GM12891 (cell line): ENCODE results near the gene SERPIND1.

Source experiments
- POLR2A ChIP-seq: IDR thresholded peaks from 2 replicates; pipeline ENCODE4 v1.6.1; 2011; ENCODE audit warnings: low read depth, low read length, control low read depth
- POLR2AphosphoS5 ChIP-seq: IDR thresholded peaks from 2 replicates; pipeline ENCODE4 v1.6.1; 2011; ENCODE audit warnings: low read depth, low read length, control low read depth
- POU2F2 ChIP-seq: IDR thresholded peaks from 2 replicates; pipeline ENCODE4 v1.6.1; 2011; ENCODE audit warnings: low read depth, mild to moderate bottlenecking, control low read depth, low read length, moderate library complexity
- SPI1 ChIP-seq: IDR thresholded peaks from 2 replicates; pipeline ENCODE4 v1.6.1; 2011; ENCODE audit warnings: low read depth, low read length, control low read depth
- TAF1 ChIP-seq: IDR thresholded peaks from 2 replicates; pipeline ENCODE4 v1.6.1; 2011; ENCODE audit warnings: low read depth, low read length, control low read depth

- TF ChIP-seq TAF1 (no peak), POLR2AphosphoS5 (no peak), POLR2A (no peak), POU2F2 (no peak), SPI1 (no peak)
Observed at GRCh38 chr22:20809538-20810185, 35.7 kb downstream of the SERPIND1 start.
